Raji (cell line): Measurements from ENCODE around the gene PLA2G4F.

Experiments used
- POLR2A ChIP-seq: IDR thresholded peaks from 2 replicates; pipeline ENCODE4 v1.6.1; 2011; ENCODE audit warnings: low read depth, low read length, control low read depth; ENCODE audit not compliant: insufficient read depth

PLA2G4F gene

DNA sequence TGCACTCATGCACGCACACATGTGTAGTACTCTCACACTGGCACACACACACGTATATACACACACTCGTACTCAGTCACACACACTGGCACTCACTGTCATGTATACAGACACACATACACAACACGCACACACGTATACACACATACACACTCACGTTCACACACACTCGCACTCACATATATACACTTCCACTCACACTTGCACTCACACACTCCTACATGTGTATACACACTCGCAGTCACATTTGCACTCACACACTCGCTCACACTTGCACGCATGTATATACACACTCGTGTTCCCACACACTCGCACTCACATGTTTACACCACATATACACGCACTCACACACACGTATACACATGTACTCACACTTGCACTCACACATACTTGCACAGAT is 1.5 kb downstream of the PLA2G4F start:
- TF ChIP-seq POLR2A, result no peak

DNA sequence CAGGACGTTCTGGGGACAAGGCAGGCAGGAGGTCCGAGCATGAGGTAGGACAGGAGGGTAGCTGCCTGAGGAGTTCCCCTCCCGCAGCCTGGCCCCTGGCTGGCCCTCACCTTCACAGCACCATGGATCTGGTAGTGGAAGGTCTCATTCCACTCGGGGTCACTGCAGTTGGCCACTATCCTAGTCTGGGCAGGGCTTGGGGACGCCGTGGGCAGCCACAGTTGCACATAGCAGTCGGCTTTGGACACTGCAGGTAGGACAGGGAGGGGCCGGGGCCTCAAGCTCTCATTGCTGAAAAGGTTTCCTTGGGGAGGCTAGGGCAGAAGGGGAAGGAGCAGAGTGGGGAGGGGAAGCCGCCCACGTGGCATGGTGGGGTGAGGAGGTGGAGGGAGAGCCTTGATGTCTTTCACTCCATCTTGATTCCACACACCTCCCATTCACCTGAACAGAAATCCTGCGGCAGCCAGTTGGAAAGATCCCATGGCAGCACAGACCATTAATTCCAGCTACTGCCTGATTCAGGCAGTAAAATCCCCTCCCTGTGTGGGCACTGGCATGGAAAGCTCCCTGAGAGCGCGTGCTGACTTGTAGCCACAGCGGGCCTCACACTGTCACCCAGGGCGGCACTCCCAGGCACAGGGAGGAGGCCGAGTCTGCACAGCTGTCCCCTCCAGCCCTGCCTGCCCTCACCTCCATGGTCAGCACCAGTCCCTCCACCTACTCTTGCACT is 2.1 kb downstream of the PLA2G4F start:
- no peak for TF ChIP-seq POLR2A

DNA sequence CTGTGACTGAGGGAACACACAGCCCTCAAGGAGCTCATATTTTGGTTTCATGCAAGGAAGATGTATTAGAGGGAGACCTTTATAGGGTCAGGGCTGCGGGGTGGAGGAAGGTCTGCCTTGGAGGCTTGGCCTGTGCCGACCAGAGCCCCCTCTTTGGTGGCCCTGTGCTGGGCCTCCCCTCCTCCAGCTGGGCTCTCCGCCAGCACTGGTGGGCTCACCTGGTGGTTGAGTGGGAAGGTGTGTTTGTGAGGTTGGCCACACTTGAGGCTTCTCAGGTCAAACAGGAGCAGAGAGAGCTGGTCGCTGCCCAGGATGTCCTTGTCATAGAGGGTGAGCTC is 2.6 kb downstream of the PLA2G4F start:
- TF ChIP-seq POLR2A, result no peak

DNA sequence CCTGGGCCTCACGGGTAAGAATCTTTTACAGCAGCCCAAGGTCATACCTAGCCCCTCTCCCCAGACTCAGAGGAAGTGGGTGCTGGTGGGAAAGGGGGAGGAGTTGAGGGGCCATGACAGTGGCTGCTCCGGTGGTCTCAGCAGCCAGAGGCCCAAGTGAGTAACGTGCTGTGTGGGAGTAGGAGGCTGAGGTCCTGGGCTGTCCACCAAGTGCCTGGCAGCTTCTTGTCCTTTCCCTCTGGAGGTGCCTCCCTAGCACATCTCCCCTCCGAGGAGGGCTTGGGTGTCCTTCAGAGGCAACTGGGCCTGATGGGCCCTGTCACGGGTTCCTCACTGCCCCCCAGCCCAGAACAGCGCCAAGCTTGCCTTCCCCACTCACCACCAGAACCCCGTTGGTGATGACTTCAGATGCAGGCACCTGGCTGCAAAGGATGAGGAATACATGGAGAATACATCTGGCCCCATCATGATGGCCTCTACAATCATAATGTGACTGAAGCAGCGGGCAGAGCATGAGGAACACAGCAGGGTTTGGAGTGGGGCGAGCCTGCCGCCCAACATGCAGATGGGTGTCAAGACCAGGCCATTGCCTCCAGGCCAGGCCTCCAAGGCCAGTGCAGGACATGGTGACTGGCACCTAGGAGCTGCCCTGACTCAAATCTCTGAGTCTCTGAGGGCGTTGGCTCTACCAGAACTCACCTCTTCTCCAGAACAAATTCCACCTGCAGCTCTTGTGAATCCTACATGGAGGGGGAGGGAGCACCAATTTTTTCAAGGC is 3.3 kb downstream of the PLA2G4F start:
- no peak for TF ChIP-seq POLR2A

DNA sequence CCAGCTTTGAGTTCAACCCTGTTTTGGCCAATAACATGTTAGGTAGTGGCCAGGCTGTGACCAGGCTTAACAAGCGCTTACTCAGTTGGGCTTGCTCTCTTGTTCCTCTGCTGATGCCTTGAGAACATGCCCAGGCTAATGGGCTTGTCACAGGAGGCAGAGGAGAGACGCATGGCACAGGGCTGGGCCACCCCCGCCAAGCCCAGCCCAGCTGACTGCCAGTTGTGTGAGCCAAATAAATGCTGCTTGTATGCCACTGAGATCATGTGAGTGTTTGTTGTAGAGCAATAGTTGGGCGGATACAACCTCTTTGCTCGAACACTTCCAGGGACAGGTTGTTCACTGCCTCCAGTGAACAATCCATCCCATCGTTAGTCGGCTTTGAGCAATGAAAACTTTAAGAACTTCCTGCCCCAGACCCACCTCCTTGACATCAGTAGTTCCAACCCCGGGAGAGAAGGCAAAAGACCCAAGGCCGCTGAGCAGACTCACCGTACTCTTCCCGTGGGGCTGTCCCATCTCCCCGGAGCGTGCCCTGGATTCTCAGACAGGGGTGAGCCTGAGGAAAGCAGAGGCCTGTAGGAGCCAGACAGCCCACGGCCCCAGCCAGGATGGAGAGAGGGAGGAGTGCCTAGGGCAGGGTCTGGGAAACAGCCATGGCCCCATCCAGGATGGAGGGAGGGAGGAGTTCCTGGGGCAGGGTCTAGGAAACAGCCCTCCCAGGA is 4.1 kb downstream of the PLA2G4F start:
- no peak for TF ChIP-seq POLR2A

DNA sequence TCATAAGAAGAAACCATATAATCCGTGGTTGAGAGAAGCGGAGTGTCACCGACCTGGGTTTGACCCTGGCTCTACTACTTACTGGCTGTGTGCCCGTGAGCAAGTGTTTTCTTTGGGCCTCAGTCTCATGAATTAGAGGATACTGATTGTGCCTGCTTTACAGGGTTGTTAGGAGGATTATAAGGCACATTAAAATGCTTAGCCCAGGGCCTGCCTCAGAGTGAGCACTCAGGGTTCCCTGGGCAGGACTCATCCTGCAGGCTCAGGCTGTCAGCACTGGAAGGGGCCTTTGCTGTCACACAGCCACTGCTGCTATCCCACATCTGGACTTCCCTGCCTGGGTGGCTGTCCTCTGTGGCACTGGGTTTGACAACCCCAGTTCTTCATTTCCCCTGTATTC is 4.7 kb downstream of the PLA2G4F start:
- TF ChIP-seq POLR2A, result no peak

DNA sequence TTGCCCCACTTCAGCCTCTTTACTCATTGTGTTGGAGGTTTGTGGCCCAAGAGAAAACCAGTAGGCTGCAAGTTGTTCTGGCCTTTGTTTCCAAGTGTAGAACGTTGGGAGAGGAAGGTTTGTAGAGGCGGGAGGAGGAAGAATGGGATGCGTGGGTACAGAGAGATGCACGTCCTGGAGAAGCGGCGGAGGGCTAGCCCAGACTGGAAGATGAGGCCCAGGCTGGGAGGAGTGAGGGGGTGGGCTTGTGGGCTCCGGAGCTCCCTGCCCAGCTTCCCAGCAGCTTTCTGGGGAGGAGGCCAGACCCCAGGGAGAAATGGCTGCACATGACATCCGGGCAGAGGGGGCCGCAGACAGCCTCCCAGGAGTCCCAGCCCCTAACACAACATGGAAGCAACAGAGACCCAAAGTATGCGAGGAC is 5.3 kb downstream of the PLA2G4F start:
- no peak for TF ChIP-seq POLR2A

DNA sequence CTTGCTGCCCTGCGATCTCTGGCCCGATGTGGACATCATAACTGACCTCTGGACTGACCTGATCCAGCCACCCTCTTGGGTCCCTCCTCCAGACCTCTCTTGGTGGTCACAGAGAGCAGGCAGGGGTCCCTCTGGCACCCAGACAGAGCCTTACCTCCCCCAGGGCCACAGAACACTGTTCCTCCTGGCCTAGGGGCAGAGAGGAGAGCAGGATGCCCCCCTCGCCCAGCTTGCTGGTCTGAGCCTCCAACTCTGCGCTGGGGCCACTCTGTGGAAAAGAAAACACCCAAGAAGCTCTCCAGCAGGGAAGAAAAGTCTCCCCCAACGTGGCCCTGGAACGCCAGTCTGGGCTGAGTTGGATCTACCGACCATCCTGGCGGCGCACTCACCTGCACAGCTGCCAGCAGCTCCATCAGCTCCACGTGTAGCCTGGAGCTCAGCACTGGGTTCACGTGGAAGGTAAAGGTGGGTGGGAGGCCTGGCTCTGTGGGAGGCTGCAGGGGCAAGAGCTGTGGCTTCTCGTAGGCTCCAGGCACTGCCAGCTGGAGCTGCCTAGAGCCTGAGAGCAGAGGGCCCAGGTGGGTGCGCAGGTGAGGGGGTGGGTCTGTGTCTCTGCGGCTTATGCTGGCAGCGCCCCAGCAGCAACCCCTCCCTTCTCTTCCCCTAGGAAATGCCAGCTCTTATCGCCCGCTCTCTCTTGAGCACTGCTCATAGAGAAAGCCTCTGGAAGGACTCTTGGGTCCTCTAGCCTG is 6.0 kb downstream of the PLA2G4F start:
- TF ChIP-seq POLR2A, result no peak

DNA sequence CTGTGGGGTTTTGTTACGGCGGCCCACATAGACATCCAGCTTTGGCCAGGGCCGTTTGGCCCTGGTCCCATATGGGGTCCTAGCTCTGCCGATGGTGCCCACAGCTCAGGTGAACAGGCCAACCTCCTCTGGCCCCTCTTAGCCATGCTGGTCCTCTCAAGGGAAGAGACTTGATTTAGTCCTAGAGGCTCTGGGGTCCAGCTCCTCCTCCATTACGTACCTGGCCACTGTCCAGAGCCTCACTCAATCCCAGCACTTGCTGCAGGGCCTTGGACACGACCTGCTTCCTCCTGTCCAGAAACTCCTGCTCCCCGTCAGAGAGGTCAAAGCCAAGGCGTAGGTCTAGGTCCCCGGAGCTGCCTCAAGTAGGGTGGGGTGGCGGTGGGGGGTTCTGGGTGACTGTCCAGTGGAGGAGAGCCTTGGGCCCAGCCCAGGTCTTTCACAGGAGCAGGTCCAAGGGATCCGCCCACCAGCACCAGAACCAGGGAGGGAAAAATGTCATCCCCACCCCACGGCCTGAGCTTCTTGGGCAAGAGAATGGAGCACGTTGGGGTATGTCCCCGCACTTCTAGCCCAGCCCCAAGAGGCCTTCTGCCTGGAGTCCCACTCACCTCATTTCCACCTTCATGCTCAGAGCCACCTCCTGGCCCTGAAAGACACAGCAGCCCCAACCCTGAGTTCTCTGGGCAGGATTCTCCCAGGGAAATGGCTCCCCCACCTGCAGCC is 6.8 kb downstream of the PLA2G4F start:
- TF ChIP-seq POLR2A, result no peak

DNA sequence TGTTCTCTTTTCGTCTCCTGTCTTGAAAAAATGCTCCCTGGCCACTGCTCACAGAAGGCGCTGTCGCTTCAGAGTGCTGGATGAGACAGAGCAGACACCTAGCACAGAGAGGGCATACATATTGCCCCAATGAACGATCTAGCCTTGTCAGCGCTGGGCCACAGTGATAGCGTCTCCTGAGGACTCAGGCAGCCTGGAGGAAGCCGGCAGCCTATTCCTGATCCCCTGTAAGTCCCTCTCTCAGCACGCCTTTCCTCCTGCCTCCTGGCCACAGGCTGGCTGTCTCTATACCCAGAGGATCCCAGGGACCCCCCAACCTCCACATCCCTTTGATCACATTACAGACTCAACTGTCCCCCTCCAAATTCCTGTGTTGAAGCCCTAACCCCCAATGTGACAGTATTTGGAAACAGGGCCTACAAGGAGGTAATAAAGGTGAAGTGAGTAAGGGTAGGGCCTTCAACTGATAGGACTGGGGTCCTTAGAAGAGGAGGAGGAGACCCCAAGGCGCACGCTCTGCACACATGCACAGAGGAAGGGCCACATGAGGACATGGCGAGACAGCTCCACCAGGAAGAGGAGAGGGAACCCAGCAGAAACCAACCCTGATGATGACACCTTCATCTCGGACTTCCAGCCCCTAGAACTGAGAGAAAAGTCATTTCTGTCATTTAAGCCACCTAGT is 7.5 kb downstream of the PLA2G4F start:
- no peak for TF ChIP-seq POLR2A

DNA sequence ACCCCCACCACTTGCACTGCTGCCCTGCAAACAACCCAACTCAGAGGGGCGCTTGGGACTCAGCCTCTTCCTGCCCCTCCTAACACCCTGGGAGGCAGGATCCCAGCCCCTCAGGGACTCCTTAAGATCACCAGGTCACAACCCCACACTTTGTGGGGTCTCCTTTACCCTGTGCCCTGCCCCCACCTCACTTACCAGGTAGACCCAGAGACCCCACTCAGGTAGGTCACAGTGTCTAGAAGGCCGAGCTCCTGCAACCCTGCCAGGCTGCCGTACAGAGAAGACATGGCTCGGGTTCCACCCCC is 9.1 kb downstream of the PLA2G4F start:
- TF ChIP-seq POLR2A, result no peak

DNA sequence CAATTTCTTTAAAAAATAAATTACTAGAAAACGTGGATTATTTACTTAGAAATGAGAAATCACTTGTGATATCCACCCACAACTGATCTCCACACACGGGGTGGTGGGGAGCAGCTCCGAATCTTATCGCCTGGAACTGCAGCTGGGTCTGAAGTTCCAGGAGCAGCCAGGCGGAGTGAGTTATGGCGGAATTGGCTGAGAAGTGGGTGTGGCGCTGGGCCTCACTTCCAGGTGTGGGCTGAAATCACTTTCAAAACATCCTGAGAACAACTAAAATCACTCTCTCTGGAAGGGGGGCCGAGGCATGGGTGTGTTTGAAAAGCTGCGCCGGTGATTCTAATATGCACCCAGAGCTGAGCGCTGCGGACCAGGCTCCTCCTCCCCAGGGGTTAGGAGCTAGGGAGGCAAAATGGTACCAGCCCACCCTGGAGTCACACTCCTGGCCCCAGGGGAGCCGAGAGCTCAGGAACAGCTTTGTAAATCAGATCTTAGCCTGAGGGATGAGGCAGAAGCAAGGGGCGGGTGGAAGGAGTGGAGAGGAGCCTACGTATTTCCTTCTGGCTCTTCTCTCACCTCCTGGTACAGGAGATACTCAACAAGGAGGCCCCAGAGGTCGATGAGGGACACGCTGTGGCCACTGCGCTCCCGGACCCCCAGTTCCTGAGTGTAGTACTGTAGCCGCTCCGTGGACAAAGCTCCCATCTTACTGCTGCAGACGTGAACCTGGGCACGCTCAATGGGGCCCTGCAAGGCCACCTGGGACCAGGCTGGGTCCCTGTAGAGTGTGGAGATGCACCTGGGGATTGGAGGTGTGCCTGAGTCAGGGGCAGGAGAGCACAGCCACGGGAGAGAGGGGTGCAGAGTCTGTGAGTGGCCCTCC is 9.6 kb downstream of the PLA2G4F start:
- no peak for TF ChIP-seq POLR2A

DNA sequence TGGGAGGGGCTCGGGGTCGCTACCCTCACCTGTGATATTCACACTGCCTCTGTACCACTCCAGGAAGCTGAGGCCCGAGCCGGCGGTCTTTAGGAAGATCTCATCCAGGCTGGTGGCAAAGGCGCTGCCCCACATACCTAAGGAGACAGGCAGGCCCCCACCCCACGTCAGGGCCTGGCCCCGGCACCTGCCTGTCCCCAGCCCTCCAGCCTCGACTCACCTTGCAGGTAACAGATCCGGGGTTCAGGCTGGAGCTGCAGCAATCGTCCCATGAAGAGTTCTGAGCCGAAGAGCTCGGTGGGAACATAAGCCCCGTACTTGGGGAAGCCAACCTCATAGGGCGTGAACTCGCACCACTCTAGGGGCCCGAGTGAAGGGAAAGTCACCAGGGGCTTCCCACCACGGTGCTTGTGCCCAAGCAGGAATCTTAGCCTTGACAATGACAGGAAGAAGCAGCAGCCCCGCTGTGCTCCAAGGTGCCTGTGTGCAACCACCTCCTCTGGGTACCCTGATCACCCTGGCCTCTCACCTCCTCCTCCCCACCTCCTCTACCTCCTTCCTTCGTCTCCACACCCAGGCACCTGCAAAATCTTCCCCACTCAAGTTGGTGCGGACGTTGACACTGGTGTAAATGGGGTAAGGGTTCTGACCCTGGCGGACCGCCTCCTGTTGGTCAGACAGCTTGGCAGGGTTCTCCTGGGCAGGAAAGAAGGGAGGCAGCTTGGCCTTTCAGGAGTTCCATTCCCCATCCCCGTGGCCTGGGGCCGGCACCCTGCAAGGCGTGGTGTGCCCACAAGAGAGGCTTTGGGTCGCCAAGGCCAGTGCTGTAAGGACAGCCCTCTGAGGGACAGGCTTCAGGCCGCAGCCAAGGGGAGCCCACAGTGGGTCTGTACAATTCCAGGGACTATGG is 10.6 kb downstream of the PLA2G4F start:
- no peak for TF ChIP-seq POLR2A
